ENCODE results near the gene GAL. TPM values are rescaled to one million over a fixed set of nuclear protein-coding genes. Genes with fewer than 3 reads are reported as not detected.

Gene GAL
- total and polyA plus RNA-seq, 7 donors = 0.38 to 5.6 TPM; not detected in 5

DNA sequence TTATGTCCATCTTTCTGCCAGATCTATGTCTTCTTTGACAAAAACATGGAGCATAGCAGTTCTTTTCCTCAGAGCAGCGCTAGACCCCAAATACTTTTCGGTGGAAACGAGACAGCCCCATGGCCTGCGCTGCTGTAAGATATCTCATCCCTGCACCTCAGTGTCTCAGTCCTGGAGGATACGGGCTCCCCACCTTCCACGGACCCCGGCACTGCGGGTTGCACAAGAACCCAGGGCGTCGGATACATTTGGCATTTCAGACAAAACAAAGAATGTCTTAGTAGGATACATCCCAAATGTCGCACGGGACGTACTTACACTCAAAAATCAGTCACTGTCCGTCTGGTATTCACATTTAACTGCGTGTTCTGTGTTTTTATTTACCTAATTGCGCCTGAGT, 9.9 kb upstream of the GAL start:
- ATAC-seq (no peak), DNase-seq (peak in 1 of 2 donors; percentile 28)
- Histone ChIP-seq H3K9me3 (no peaks in the 10 kb centered on the region), H3K27me3 (ENCODE audit: insufficient read depth in 3 of 3, low read length in 2 of 3) (peaks cover 0 to 6% (median 0%) of the 10 kb centered on the region in 3 donors), H3K4me3 (no peak overlapping the region), H3K4me1 (no peaks in the 10 kb centered on the region), H3K27ac (no peak overlapping the region), H3K36me3 (ENCODE audit: insufficient read depth in 1 of 2, low read depth in 1 of 2) (no peaks in the 10 kb centered on the region)
- intact Hi-C loops (cut with DNase I) = no loop called here
- TF ChIP-seq, protein P1, sequence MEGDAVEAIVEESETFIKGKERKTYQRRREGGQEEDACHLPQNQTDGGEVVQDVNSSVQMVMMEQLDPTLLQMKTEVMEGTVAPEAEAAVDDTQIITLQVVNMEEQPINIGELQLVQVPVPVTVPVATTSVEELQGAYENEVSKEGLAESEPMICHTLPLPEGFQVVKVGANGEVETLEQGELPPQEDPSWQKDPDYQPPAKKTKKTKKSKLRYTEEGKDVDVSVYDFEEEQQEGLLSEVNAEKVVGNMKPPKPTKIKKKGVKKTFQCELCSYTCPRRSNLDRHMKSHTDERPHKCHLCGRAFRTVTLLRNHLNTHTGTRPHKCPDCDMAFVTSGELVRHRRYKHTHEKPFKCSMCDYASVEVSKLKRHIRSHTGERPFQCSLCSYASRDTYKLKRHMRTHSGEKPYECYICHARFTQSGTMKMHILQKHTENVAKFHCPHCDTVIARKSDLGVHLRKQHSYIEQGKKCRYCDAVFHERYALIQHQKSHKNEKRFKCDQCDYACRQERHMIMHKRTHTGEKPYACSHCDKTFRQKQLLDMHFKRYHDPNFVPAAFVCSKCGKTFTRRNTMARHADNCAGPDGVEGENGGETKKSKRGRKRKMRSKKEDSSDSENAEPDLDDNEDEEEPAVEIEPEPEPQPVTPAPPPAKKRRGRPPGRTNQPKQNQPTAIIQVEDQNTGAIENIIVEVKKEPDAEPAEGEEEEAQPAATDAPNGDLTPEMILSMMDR (IDR thresholded peaks at IDR 0.05) = no peak
- 92 to 93% (median 93%) methylated on average over 16 of the region's 16 CpGs for WGBS, 3 donors

DNA sequence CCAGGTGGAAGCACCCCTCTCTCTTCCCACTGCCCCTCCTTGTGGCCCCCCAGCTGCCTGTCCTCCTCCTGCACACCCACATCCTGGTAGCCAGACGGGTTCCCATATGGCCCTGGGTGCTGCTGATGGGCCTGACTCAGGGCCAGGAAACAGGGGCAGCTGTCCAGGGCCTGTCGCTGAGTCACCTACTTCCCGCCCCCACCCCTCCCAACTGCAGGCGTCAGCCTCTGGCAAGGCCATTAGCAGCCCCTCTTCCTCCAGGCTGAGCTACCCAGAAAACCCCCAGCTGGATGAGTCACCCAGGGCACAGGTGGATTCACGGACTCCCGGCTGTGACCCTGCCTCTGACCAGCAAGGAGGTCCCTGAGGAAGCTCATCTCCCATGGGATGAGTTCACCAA, 6.9 kb upstream of the GAL start:
- no peaks in the 10 kb centered on the region for H3K4me1 ChIP-seq
- DNase-seq = peak; percentile 53 to 69
- H3K9me3 ChIP-seq = no peaks in the 10 kb centered on the region
- ATAC-seq = peak; percentile 52 to 77 (median 65)
- H3K4me3 ChIP-seq = no peak overlapping the region
- no peaks in the 10 kb centered on the region for H3K36me3 ChIP-seq (ENCODE audit: insufficient read depth in 1 of 2, low read depth in 1 of 2)
- intact Hi-C loops (cut with DNase I) = no loop called here
- TF ChIP-seq, protein P1 (IDR thresholded peaks at IDR 0.05) = no peak
- no peak overlapping the region for H3K27ac ChIP-seq
- WGBS, 3 donors = 3 to 6% (median 5%) methylated on average over 6 of the region's 6 CpGs
- peaks cover 0 to 14% (median 0%) of the 10 kb centered on the region in 3 donors for H3K27me3 ChIP-seq (ENCODE audit: insufficient read depth in 3 of 3, low read length in 2 of 3)

DNA sequence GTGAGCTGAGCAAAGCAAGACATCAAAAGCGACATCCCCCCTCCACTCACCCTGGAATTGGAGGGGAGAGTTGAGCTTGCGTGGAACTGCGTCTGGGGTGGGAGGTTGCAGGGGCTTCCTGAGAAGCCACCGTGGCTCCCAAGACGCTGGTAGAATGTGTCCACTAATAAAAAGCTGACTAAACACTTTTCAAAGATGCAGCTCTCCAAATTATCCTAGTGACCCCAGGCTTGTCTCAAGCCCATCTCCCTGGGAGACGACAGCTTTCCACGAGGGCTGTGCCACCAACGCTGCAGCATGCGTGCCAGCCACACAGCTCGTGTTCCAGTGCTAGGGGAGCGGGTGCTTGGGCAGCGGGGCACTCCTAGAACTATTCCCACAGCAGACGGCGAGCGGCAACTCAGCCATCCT, 6.3 kb upstream of the GAL start:
- Histone ChIP-seq H3K36me3 (ENCODE audit: insufficient read depth in 1 of 2, low read depth in 1 of 2) (no peaks in the 10 kb centered on the region), H3K4me1 (no peaks in the 10 kb centered on the region), H3K27ac (no peak overlapping the region), H3K27me3 (ENCODE audit: insufficient read depth in 3 of 3, low read length in 2 of 3) (peaks cover 0 to 19% (median 0%) of the 10 kb centered on the region in 3 donors), H3K9me3 (no peaks in the 10 kb centered on the region), H3K4me3 (no peak overlapping the region)
- WGBS, 3 donors = 60 to 67% (median 61%) methylated on average over 15 of the region's 15 CpGs
- TF ChIP-seq, protein P1 (IDR thresholded peaks at IDR 0.05) = no peak
- intact Hi-C loops (cut with DNase I) = no loop called here
- no peak for ATAC-seq
- DNase-seq = no peak

DNA sequence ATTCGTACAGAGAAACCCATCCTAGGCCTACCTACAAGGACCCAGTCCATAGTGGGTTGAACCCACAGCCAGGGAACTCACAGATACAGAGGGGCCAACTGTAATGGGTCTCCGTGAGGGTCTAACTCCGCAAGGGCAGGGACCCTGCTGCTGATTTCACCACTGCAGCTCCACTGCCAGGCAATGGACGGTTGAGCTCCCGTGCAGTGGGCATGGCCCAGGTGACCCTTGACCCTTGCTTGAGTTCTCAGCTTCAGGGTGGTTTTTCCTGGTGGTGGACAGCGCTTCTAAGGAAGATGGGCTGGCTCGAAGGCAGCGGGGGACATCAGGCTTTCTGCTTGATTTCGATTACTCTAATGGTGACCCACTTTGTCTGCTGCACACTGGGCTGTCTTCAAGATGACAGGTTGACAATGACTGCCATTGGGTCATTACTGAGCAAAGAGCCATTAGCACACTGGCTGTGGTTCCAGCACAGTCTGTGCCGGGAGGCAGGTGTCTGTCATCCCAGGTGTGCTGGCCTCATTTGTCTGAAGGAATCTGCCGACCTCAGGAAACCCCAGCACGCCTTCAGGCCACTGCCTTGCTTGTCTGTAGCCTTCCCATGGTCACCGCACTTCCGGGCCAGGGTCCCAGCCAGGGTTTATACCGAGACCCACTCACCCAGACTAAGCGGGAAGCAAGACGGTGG, 3.7 kb upstream of the GAL start:
- H3K4me1 ChIP-seq = peaks cover 5% of the 10 kb centered on the region
- intact Hi-C loops (cut with DNase I) = no loop called here
- ATAC-seq = no peak
- no peak overlapping the region for H3K4me3 ChIP-seq
- H3K9me3 ChIP-seq = no peaks in the 10 kb centered on the region
- H3K27me3 ChIP-seq (ENCODE audit: insufficient read depth in 3 of 3, low read length in 2 of 3) = peaks cover 0 to 46% (median 16%) of the 10 kb centered on the region in 3 donors
- DNase-seq = no peak
- no peak overlapping the region for H3K27ac ChIP-seq
- WGBS, 3 donors = 85 to 91% (median 89%) methylated on average over 17 of the region's 17 CpGs
- TF ChIP-seq, protein P1 (IDR thresholded peaks at IDR 0.05) = no peak
- H3K36me3 ChIP-seq (ENCODE audit: insufficient read depth in 1 of 2, low read depth in 1 of 2) = no peaks in the 10 kb centered on the region

Data from psoas muscle (tissue), 8 donors.